Kidney epithelial cell (primary cell): ENCODE results near the gene ZNF221. TPM values are rescaled to one million over a fixed set of nuclear protein-coding genes. Genes with fewer than 3 reads are reported as not detected.

Experiments
- DNase-seq: peaks from one replicate; pipeline ENCODE4 v3.0.0-alpha.2; 2010; ENCODE audit warnings: low read depth
- H3K27me3 ChIP-seq: 2 replicates; pipeline ENCODE4 v1.6.0; 2011; ENCODE audit warnings: low read length; ENCODE audit not compliant: control insufficient read depth, insufficient read depth
- H3K36me3 ChIP-seq: 2 replicates; pipeline ENCODE4 v1.5.1; 2011; ENCODE audit warnings: low read length; ENCODE audit not compliant: control insufficient read depth, insufficient read depth
- H3K4me3 ChIP-seq: 2 replicates; pipeline ENCODE4 v1.5.1; 2011; ENCODE audit warnings: low read depth, mild to moderate bottlenecking, control low read depth, low read length
- total RNA-seq: library from RNA; depleted of rRNA; stranded (reverse); fragments of >200 nt; gene quantifications from 2 replicates; pipeline ENCODE4 v1.2.3, GENCODE V29; 2015
- TF ChIP-seq, protein P1 (sequence below): IDR thresholded peaks from 2 replicates; pipeline ENCODE4 v1.5.1; 2011; ENCODE audit warnings: mild to moderate bottlenecking, moderate library complexity, low read length, control low read depth, inconsistent platforms; ENCODE audit not compliant: insufficient read depth, poor library complexity, severe bottlenecking

The ZNF221 gene
- total RNA-seq, 1 donor from 2014 or later: 6.1 TPM

DNA sequence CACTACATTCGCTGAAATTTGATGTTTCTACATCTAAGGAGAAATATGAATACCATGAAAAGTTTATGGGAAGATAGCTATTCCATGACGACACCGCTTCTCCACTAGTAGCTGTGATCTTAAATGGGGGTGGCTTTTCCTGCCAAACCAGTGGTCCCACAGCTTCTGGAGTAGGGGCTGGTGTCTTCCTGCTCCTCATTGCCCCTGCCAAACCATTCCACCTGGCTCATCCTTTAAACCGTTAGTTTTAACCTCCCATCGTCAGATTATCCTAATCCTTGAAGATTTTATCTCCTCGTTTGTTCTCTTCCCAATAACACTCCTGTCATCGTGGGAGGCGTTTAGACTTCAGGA is 51.2 kb downstream of the ZNF221 start:
- Histone ChIP-seq H3K4me3 (peak overlapping the region; percentile 95), H3K36me3 (no peaks in the 10 kb centered on the region), H3K27me3 (no peaks in the 10 kb centered on the region)
- no peak for DNase-seq
- TF ChIP-seq, protein P1, sequence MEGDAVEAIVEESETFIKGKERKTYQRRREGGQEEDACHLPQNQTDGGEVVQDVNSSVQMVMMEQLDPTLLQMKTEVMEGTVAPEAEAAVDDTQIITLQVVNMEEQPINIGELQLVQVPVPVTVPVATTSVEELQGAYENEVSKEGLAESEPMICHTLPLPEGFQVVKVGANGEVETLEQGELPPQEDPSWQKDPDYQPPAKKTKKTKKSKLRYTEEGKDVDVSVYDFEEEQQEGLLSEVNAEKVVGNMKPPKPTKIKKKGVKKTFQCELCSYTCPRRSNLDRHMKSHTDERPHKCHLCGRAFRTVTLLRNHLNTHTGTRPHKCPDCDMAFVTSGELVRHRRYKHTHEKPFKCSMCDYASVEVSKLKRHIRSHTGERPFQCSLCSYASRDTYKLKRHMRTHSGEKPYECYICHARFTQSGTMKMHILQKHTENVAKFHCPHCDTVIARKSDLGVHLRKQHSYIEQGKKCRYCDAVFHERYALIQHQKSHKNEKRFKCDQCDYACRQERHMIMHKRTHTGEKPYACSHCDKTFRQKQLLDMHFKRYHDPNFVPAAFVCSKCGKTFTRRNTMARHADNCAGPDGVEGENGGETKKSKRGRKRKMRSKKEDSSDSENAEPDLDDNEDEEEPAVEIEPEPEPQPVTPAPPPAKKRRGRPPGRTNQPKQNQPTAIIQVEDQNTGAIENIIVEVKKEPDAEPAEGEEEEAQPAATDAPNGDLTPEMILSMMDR: no peak

DNA sequence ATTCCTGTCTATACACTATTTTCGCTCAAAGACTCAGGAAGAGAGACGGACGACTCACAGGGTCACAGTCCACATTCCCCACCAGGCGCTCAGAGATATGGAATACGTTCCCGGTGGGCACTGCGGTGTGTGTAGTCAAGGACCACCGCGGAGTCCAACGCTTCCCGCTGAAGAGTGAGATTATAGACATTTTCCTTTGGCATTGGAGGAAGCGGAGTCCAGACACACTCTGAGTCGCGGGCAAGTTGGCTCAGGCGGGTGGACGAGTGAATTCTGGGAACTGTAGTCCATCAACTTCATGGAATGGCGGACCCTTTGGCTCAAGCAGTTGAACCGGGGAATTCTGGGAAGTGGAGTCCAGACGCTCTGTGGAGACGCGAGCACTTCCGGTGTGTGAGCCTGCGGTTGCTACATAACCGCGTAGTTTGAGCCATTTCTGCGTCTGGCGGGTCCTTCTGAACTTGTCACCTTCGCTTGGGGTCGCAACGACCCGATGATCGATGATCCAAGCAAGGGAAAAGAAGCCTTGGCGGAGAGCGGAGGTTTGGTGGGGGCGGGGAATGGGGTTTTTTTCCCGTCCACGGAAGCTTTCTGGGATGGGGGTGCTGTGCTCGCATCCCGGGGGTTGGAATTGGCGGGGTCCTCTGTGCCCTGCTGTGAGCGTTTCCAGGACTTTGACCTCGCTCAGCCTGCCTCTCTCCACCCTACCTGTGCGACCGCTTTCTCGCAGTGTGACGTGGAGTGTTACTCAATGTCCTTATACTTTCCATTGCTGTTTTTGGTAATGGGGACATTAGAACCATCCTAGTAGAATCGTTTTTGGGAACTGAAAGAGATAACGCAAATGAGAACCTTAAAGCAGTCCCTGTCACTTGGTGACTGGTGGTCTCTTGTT is 51.8 kb downstream of the ZNF221 start, which contains the start of gene ZNF230:
Gene ZNF230, plus strand, starts transcription at position 392 of the 895 bp plus-strand sequence. CDS start 4,122 bp downstream, outside the sequence.
- TF ChIP-seq, protein P1: no peak
- peak; percentile 88 for DNase-seq
- no peaks in the 10 kb centered on the region for H3K27me3 ChIP-seq
- peak within 1 kb of the TSS; percentile 95 for H3K4me3 ChIP-seq
- H3K36me3 ChIP-seq: no peaks in the 10 kb centered on the region

DNA sequence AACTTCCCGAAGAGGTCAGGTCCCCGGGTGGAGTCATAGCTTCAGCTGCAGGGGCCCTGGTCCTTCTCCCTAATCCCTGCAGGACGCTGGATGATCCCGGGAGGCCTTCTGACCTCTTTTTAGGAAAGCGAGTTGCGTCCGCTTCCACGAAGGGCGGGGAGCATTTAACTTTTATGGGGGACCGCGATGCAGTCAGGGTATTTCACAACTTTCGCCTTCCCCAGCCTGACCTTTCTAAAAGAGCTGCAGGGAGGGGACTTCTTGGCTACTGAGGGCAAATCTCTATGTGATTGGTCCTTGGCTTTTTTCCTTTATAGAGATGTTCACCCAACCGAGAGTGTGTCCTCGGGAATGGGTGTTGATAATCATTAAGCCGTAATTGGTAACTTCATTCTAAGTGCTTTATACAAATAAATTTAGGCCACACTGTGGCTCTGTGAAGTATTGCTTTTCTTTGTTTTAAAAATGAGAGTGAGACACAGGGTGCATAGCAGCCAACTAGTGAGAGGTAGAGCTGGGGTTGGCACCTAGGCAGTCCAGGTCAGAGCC is 52.5 kb downstream of the ZNF221 start:
- no peaks in the 10 kb centered on the region for H3K27me3 ChIP-seq
- TF ChIP-seq, protein P1: no peak
- DNase-seq: no peak
- peak overlapping the region; percentile 95 for H3K4me3 ChIP-seq
- no peaks in the 10 kb centered on the region for H3K36me3 ChIP-seq

DNA sequence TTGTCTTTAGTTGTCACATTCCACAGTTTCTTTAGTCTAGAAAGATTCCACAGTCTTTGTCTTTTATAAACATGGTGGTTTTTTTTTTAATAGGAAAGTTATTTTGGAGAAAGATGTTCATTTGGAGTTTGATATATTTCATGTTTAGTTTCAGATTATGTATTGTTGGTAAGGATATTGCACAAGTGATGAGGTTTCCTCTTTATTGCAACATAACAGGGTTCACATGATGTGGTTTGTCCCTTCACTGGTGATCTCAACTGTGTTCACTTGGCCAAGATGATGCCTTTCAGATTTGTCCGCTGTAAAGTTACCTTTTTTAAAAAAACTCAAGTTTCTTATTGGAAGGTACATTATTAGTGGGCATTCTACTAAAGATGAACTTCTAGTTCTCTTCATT is 54.9 kb downstream of the ZNF221 start:
- DNase-seq: no peak
- H3K36me3 ChIP-seq: peaks cover 7% of the 10 kb centered on the region
- TF ChIP-seq, protein P1: no peak
- no peak overlapping the region for H3K4me3 ChIP-seq
- no peaks in the 10 kb centered on the region for H3K27me3 ChIP-seq

DNA sequence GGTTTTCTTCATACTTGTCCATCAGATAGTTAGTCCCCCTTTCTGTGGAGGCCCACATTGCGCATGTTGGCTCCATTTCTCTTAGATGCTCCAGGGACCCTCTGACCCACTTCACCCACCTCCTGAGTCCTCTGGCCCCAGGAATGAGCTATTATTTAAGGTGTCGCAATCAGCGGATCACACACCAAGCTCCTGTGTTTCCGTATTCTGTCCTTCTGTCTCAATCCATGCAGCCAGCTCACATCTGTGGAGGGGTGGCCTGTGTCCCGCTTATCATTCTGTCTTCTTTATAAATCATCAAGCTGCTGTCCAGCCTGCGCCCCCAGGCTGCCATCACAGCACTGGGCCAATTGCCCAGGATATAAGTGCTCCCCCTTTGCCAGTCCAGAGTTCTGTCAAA is 56.4 kb downstream of the ZNF221 start:
- TF ChIP-seq, protein P1: no peak
- H3K27me3 ChIP-seq: no peaks in the 10 kb centered on the region
- no peak overlapping the region for H3K4me3 ChIP-seq
- peaks cover 8% of the 10 kb centered on the region for H3K36me3 ChIP-seq
- DNase-seq: no peak

DNA sequence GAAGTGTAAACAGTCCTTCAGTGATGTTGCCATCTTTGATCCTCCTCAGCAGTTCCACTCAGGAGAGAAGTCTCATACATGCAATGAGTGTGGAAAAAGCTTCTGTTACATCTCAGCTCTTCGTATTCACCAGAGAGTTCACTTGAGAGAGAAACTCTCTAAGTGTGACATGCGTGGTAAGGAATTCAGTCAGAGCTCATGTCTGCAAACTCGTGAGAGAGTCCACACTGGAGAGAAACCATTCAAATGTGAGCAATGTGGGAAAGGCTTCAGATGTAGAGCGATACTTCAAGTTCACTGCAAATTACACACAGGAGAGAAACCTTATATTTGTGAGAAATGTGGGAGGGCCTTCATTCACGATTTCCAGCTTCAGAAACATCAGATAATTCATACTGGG is 59.4 kb downstream of the ZNF221 start:
- no peaks in the 10 kb centered on the region for H3K27me3 ChIP-seq
- TF ChIP-seq, protein P1: no peak
- H3K36me3 ChIP-seq: peaks cover 8% of the 10 kb centered on the region
- no peak overlapping the region for H3K4me3 ChIP-seq
- DNase-seq: no peak
